Endodermal cell (in vitro differentiated cells): Measurements from ENCODE around the gene FOXK2. TPM values are rescaled to one million over a fixed set of nuclear protein-coding genes. Genes with fewer than 3 reads are reported as not detected.

ENCODE experiments used
- DNase-seq: peaks from one replicate; pipeline ENCODE4 v3.0.0-alpha.2; 2017
- H3K27ac ChIP-seq: 2 replicates; pipeline ENCODE4 v1.5.1; 2013; ENCODE audit warnings: mild to moderate bottlenecking, low read depth, low read length, moderate library complexity
- H3K27me3 ChIP-seq: 2 replicates; pipeline ENCODE4 v1.6.1; 2013; ENCODE audit warnings: mild to moderate bottlenecking, low read length, moderate library complexity; ENCODE audit not compliant: insufficient read depth, control insufficient read depth, poor library complexity, severe bottlenecking
- H3K36me3 ChIP-seq: 2 replicates; pipeline ENCODE4 v1.7.0; 2013; ENCODE audit warnings: mild to moderate bottlenecking, low read length, moderate library complexity; ENCODE audit not compliant: control insufficient read depth, insufficient read depth
- H3K4me1 ChIP-seq: one replicate; pipeline ENCODE4 v1.7.0; 2013; ENCODE audit warnings: low read length; ENCODE audit not compliant: control insufficient read depth, insufficient read depth
- H3K4me3 ChIP-seq: 2 replicates; pipeline ENCODE4 v1.5.1; 2013; ENCODE audit warnings: mild to moderate bottlenecking, low read length, moderate library complexity
- H3K9ac ChIP-seq: 2 replicates; pipeline ENCODE4 v1.6.1; 2013; ENCODE audit warnings: mild to moderate bottlenecking, low read length, moderate library complexity; ENCODE audit not compliant: poor library complexity, severe bottlenecking; ENCODE audit errors: extremely low read depth
- H3K9me3 ChIP-seq: 2 replicates; pipeline ENCODE4 v1.6.1; 2013; ENCODE audit warnings: mild to moderate bottlenecking, low read length, moderate library complexity; ENCODE audit not compliant: control insufficient read depth
- H3K27ac Mint-ChIP-seq: 2 replicates; pipeline ENCODE4 v1.8.0; 2020; ENCODE audit warnings: mixed read lengths
- H3K27me3 Mint-ChIP-seq: 2 replicates; pipeline ENCODE4 v1.8.0; 2021; ENCODE audit warnings: mild to moderate bottlenecking, mixed read lengths; ENCODE audit not compliant: insufficient read depth
- H3K36me3 Mint-ChIP-seq: 2 replicates; pipeline ENCODE4 v1.8.0; 2020; ENCODE audit warnings: low read depth, mixed read lengths
- H3K4me1 Mint-ChIP-seq: 2 replicates; pipeline ENCODE4 v1.8.0; 2020; ENCODE audit warnings: mixed read lengths
- H3K4me3 Mint-ChIP-seq: 2 replicates; pipeline ENCODE4 v1.8.0; 2020; ENCODE audit warnings: mild to moderate bottlenecking, moderate library complexity, mixed read lengths
- H3K9me3 Mint-ChIP-seq: 2 replicates; pipeline ENCODE4 v1.8.0; 2020; ENCODE audit warnings: mild to moderate bottlenecking, mixed read lengths
- CTCF ChIP-seq: fragments of 200-600 bp; sonication (generic); conservative IDR thresholded peaks from 2 replicates; pipeline ENCODE4 v1.5.0; 2021; ENCODE audit warnings: antibody characterized with exemption, mild to moderate bottlenecking
- WGBS, 2 experiments: methylation state at CpG; one replicate each; pipeline versions ENCODE4 v1.1.5 to v1.1.7; 2013; ENCODE audit warnings: missing lambda C conversion rate in 2 of 2, mixed read lengths in 1 of 2; ENCODE audit not compliant: insufficient coverage in 1 of 2, insufficient read length in 1 of 2; 5-methylcytosine and 5-hydroxymethylcytosine counted together
- total RNA-seq, 2 donors: library from RNA; stranded (reverse); fragmentation: NEBNext Ultra II Directional in 1 of 2; extraction: Animal tissue kit (Norgen Biotek cat#: 25700) in 1 of 2; gene quantifications; 2 replicates in 1 of 2; 3 replicates in 1 of 2; pipeline ENCODE4 v1.2.1, GENCODE V29; 2021

Gene FOXK2
- total RNA-seq, 2 donors from 2014 or later = 67.2 to 68.1 TPM

DNA sequence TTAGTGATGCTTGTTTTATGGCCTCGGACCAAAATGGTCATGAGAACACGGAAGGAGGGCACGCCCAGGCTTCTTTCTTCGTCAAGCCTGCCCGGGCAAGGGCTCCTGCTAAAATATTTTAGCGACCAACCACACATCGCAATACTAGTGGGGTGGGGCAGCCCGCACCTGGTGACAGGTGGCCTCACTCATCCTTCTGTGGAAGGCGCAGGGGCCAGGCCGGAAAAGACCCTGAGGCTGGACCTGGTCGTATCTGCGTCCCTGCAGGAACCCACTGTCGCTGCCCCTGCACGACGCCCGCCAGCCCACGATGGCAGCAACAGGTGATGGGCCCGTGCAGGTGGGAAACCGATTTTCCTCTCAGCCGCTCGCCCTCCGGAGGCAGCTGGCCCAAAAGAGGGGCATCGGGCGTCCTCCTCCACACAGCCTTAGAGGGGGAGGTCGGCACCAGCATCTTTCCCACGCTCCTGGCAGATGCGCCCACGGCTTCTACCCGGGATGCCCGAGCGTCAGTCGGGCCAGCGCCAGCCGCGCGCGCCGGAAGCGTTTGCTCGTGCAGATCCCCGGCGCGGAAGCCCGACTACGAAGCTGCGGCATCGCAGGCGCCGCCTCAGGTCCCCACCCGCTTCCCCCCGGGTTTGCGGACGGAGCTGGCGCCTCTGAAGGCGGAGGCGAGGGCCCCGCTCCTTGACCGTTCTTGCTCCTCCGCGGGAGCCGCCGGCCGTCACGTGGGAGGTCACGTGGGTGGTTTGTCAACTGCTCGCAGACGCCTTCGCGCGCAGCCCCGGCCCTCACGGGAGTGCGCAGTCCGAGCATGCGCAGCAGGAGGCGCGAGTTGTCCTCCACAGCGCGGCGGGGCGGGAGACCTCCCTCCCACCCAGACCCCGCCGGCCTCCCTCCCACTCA lies 22.8 kb upstream of the FOXK2 start:
- Histone ChIP-seq H3K4me3 (peak overlapping the region; percentile 75), H3K9me3 (no peaks in the 10 kb centered on the region), H3K27me3 (no peaks in the 10 kb centered on the region), H3K36me3 (no peaks in the 10 kb centered on the region), H3K27ac (no peak overlapping the region), H3K4me1 (no peaks in the 10 kb centered on the region), H3K9ac (no peak overlapping the region)
- H3K4me1 Mint-ChIP-seq = peaks cover 3% of the 10 kb centered on the region
- H3K27me3 Mint-ChIP-seq = peaks cover 33% of the 10 kb centered on the region
- H3K36me3 Mint-ChIP-seq = no peaks in the 10 kb centered on the region
- peak; percentile 98 for DNase-seq
- no peaks in the 10 kb centered on the region for H3K9me3 Mint-ChIP-seq
- no peak overlapping the region for H3K27ac Mint-ChIP-seq
- TF ChIP-seq CTCF = no peak
- 21 to 77% methylated on average over 18 to 75 of the region's 83 CpGs for WGBS, 2 experiments
- peak overlapping the region; percentile 69 for H3K4me3 Mint-ChIP-seq

- Mint-ChIP-seq H3K4me1 (peaks cover 3% of the 10 kb centered on the region), H3K27ac (no peak overlapping the region), H3K36me3 (no peaks in the 10 kb centered on the region), H3K27me3 (peaks cover 33% of the 10 kb centered on the region), H3K4me3 (peak overlapping the region; percentile 69), H3K9me3 (no peaks in the 10 kb centered on the region)
- H3K4me1 ChIP-seq = no peaks in the 10 kb centered on the region
- no peaks in the 10 kb centered on the region for H3K27me3 ChIP-seq
- no peak for TF ChIP-seq CTCF
- no peak overlapping the region for H3K27ac ChIP-seq
- no peaks in the 10 kb centered on the region for H3K9me3 ChIP-seq
- peak overlapping the region; percentile 60 for H3K9ac ChIP-seq
- peak; percentile 80 for DNase-seq
- H3K4me3 ChIP-seq = peak overlapping the region; percentile 83
- no peaks in the 10 kb centered on the region for H3K36me3 ChIP-seq
- 21% methylated on average over 14 to 63 of the region's 66 CpGs for WGBS, 2 experiments
These were observed 21.8 kb upstream of the FOXK2 start for GRCh38 chr17:82497483-82498405.

DNA sequence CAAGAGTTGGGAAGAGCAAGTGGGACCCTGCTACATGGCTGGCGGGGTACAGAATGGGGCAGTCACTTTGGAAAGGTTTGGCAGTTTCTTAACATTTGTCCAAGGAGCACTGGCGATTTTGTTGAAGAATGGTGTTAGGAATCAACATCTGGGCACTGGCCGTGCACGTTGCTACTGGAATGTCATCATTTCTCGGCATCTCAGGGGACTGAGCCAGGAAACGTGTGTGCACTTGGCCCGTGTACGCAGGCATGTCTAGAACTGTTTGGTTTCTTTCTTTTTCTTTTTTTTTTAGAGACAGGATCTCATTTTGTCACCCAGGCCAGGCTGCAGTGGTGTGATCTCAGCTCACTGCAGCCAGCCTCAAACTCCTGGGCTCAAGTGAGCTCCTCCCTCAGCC lies 17.3 kb upstream of the FOXK2 start:
- H3K36me3 Mint-ChIP-seq = no peaks in the 10 kb centered on the region
- no peaks in the 10 kb centered on the region for H3K4me1 ChIP-seq
- H3K4me3 Mint-ChIP-seq = no peak overlapping the region
- no peaks in the 10 kb centered on the region for H3K9me3 Mint-ChIP-seq
- peaks cover 3% of the 10 kb centered on the region for H3K4me1 Mint-ChIP-seq
- H3K36me3 ChIP-seq = no peaks in the 10 kb centered on the region
- no peak overlapping the region for H3K27ac Mint-ChIP-seq
- WGBS, 2 experiments = 95 to 96% methylated on average over 8 of the region's 8 CpGs
- peaks cover 33% of the 10 kb centered on the region for H3K27me3 Mint-ChIP-seq
- H3K4me3 ChIP-seq = no peak overlapping the region
- no peak for TF ChIP-seq CTCF
- DNase-seq = no peak
- H3K27me3 ChIP-seq = no peaks in the 10 kb centered on the region
- no peak overlapping the region for H3K27ac ChIP-seq
- H3K9me3 ChIP-seq = no peaks in the 10 kb centered on the region
- no peak overlapping the region for H3K9ac ChIP-seq
